GM18868 (cell line): ENCODE results near the gene PPARG.
"Not testable (repeated sequence)": the region's sequence is repeated elsewhere in the genome, so short reads cannot be mapped to it uniquely, and the experiment has no call there.

Experiments
- ATAC-seq: cut with Tn5 transposase; IDR thresholded peaks from one replicate; pipeline ENCODE4 v1.9.1; 2021; ENCODE audit warnings: mild to moderate bottlenecking, moderate library complexity; ENCODE audit not compliant: unreplicated experiment

The PPARG gene

DNA sequence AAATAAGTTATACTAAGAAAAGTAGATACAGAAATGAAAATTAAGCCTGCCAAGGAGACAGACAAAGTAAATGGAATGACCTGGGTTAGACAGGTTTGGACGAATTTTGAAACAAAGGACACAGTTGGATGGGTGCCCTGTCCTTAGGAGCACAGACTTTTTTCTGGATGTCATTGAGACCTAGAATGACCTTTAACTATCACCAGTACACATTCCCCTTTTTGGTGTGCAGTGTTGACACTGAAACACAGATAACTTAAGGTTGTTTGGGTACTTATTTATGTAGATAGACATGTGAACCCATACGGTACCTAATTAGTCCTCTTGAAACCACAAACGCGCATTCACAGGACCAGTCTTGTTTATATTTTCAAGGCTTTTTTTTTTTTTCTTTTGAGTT is 86.7 kb downstream of the PPARG start:
- ATAC-seq, result no peak

DNA sequence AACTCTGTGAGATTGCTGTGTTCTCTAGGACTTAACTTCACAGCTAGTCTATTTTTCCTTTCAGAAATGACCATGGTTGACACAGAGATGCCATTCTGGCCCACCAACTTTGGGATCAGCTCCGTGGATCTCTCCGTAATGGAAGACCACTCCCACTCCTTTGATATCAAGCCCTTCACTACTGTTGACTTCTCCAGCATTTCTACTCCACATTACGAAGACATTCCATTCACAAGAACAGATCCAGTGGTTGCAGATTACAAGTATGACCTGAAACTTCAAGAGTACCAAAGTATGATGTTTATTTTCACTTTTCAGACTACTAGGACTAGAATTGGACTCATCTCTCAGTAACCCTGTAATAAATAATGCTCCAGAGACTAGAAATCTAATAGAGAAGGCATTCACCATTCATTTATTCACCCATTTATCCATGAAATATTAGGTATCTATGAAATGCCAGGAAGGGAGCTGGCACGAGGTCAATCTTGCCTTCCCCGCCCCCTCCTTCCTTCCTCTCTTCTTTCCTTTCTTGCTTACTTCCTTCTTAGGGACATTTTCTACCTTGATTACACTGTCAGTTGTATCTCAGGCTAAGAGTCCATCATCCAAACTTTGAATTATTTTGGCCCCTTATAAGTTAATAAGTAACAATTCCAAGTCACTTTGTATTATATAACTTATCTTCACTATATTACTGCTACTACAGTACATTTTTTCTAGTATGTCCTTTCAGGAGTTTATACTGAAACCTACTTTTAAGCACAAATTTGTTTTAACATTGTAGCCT is 91.0 kb downstream of the PPARG start:
- ATAC-seq, result no peak

DNA sequence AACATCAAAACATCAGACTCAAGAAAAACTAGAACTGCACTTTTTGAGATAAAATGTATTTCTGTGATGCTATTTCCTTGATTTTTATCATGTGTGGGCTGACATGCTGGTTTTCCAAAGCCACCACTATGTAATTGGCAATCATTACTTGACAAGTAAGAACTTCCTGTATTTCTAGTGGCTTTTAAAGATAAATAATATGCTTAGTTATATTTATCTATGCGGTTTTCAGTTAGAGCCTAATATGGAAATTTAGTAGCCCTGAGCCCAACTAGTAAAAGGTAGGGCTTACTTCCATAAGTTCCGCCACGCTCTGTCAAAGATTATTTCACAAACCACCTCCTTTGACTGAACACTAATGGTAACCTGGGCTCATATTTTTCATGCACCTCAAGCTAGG is 91.6 kb downstream of the PPARG start:
- no peak for ATAC-seq

DNA sequence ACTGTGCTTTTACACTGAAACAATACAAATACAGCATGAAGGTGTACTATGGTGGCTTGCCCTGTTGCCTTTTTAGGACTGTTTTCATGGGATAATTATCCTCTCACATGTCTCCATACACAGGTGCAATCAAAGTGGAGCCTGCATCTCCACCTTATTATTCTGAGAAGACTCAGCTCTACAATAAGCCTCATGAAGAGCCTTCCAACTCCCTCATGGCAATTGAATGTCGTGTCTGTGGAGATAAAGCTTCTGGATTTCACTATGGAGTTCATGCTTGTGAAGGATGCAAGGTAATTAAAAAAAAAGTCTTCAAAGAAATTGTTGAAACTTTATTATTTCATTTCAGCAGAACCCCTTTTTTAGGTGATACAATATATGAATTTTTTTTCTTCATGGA is 92.3 kb downstream of the PPARG start:
- ATAC-seq, result no peak

DNA sequence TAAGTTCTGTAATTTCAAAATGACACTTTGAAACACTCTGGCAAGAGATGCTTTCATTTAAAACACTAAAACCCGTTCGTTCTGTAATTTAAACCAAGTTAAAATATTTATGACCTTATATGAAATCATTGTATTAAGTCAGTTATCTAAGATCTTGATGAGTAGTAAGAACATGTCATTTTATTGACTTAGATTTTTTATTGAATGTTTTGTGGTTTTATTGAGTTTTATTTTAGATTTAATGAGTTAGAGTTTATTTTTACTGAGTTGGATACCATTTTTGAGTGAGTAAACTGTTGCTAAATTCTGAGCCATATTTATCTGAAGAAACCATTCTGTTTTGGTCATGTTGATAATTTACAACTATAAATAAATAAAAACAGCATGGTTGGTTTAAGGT is 94.3 kb downstream of the PPARG start:
- no peak for ATAC-seq

DNA sequence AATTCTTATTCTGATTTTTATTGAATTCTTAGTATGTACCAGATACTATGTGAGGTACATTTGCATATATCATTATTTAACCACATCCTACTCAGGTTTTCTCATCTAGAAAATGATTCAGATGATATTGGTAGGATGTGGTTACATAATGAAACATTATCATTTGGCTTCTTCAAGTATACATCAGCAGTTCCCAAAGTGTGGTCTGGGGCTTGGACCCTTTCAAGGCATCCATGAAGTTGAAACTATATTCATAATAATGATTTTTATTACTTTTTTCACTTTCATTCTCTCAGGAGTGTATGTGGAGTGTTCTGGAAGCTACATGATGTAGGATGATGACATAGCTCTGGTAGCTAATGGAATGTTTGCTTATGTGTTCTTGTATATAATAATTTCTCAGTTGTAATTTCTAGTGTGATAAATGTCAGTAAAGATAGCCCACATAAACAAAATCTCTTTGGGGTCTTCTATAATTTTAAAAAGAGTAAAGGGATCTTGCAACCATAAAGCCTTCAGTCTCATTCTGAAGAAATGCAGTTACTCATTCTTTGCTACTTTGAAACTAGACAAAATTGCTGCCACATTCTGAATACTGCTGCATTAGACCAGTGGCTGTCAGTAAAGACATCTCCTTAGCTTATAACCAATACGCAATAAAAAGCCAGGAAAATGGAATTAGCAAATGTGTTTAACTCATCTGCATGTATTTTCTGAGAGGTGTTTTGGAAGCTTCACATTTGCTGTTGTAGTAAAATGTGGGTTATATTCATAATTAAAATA is 95.8 kb downstream of the PPARG start:
- no peak for ATAC-seq

DNA sequence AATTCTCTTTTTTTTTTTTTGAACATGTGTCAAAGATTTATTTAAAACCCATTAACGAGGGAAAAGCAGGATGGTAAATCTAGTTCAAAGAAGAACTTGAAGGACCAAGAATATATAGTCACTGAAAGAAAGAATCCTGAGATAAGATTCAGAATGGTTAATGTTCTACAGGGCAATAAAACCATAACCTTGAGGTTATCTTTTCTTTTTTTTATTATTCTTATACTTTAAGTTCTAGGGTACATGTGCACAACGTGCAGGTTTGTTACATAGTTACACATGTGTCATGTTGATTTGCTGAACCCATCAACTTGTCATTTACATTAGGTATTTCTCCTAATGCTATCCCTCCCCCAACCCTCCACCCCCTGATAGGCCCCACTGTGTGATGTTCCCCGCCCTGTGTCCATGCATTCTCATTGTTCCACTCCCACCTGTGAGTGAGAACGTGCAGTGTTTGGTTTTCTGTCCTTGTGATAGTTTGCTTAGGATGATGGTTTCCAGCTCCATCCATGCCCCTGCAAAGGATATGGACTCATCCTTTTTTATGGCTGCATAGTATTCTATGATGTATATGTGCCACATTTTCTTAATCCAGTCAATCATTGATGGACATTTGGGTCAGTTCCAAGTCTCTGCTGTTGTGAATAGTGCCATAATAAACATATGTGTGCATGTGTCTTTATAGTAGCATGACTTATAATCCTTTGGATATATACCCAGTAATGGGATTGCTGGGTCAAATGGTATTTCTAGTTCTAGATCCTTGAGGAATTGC is 97.8 kb downstream of the PPARG start:
- not testable (repeated sequence) for ATAC-seq

DNA sequence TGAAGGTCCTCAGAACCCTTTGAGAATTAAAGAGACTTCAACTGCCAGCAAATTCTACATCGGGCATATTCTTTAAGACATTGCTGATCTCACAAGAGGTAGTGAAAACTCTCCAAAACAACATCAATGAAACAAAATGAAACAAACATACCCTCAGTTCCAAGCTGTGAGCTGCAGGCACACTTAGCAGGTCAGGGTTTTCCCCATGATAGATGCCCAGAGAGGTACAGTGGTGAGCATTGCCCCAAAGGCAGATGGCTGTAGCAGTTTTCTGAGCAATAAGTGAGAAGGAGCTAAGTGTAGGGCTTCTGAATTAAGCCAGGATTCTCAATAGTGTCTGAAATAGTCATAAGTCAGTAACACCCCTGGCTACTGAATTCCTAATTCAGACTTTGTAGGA is 99.3 kb downstream of the PPARG start:
- no peak for ATAC-seq

DNA sequence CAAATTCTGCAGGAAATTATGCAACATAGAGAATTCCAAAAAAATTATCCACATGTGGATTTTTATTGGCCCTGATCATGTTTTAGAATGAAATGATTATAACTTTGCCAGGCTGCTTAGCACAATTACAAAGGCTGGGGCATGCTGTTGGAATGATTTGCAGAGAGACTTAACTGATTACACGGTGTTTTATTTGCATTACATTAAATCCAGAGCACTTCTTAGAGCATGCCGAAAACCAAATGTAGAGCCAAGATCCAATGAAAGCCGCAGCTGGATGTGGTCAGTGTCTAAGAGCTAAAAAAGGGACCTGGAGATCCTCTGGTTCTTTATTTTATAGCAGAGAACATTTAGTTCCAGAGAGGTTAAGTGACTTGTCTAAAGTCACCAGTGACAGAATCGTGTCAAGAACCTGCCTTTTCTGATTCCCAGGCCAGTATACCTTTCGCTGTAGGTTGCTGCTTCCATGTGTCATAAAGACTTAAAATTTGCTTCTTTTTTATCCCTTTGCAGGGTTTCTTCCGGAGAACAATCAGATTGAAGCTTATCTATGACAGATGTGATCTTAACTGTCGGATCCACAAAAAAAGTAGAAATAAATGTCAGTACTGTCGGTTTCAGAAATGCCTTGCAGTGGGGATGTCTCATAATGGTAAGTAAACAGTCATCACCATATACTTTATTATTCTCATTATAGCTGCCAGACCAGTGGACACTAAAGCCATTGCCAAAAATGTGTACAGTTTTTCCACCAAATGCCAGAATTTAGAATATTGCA is 103.4 kb downstream of the PPARG start:
- no peak for ATAC-seq

DNA sequence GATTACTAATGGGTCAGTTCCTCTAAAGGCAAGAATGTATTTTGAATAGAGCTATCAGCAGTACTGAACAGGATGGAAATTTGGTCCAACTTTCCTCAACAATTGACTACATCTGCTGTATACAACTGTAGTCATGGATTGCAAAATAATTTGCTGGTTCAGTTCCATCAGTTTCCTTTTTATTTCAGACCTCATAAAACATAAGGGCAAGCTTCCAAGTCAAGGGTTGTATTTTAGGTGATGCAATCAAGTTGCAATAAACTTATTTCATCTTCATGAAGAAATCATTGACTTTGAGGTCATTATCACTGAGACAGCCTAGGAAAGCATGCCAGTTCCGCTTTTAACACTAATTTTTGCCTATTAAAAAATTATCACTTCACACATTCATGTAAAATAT is 105.0 kb downstream of the PPARG start:
- no peak for ATAC-seq

DNA sequence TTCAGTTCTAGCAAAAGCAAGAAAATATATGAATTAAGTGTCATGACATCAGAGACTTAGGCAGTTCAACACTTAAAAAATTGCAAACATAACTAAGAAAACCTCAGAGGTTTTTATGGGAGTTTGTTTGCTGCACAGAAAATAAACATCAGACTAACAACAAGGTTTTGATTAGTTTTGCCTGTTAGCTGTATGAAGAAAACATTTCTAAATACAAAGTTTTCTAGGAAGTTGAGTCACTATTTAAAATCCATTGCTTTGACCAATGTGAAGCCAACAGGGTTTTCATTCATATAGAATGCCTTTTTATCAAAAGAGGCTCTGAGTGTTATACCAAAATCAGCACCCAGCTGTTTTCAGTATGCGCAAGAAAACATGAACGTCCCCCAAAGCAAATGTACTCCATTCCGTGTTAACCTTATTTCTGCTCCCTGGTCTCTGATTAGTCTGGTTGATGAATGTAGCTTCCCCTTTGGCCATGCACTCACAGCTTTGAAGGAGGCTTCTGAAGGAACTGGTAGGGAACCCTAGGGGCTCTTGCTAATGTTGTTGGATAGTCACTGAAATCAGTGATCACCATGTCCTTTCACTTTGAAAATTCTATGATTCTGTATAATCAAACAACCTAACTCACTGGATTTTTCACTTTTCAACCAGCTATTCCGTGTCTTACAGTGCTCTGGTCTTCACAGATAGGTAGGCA is 105.8 kb downstream of the PPARG start:
- peak; percentile 12 for ATAC-seq

DNA sequence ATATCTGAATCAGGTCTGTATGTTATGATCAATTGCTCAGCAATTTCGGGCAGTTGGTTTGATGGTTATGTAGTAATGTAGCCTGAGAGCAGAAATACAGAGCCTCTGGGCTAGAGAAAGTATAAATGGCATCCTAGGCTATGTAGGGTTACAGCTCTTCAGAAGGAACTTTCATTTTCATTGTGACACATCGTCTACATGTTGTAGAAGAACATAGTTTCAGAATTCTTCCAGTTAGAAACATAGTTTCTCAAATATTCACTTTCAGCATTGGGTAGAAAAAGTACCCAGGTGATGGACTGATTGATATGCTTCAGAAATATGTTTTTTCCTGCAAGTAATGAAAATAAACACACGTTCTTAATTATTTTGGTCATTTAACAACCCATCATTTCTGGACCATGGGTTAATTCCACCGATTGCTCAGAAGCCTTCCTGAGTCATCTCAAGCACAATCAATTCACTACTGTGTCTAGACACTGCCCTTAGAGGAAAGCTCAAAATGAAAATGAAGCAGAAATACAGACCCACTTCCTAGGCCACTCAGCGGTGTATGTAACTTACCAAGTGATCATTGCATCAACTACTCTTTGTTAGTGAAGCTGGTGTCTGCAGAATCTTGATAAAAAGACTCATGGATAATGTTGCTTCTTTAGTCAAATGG is 106.6 kb downstream of the PPARG start:
- ATAC-seq, result peak; percentile 97

DNA sequence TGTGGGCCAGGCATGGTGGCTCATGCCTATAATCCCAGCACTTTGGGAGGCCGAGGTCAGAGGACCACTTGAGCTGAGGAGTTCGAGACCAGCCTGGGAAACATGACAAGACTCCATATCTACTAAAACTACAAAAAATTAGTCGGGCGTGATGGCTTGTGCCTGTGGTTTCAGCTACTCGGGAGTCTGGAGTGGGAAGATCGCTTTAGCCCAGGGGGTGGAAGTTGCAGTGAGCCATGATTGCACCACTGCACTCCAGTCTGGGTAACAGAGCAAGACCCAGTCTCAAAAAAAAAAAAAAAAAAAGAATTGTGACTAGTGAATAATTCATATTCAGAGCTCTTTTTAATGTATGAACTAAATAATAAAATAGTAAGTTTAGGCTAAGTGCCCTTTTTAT is 107.6 kb downstream of the PPARG start:
- no peak for ATAC-seq

DNA sequence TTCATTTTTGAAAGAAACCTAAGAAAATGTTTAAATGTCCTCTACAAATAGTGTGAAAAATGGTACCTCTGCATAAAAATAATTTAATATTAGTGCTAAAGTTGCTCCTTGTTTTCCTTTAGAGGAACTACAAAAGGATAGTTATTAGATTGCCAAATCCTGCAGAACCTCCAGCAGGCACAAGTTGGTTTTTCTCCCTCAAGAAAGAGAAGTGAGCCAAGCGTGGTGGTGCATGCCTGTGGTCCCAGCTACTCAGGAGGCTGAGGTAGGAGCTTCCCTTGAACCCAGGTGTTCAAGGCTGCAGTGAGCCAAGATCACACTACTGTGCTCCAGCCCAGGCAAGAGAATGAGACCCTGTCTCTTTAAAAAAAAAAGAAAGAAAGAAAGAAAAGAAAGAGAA is 110.4 kb downstream of the PPARG start:
- no peak for ATAC-seq

DNA sequence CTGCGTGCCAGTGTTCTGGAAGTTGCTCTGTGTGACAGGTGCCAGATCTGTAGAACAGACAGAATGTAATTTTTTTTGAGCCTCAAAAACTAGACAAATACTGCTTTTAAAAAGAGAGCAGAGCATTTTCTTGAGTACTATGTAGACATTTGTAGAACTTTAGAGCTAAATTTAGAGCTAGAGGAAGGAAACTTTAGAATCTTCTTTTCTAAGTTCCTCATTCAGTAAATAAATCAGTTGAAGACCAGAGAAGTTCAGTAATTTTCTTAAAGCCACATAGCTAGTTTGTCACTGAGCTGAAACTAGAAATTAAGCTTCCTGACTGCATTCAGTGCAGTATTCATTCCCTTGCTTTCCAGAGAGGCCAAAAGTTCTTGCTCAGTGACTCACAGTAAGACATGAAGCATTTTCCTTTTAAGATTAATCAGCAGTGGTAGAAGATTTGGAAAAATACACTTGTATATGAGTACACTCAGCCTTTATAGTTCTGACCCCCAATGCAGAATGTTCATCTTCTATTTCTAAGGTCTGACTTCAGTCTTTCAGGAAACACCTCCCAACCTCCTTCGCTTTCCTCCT is 111.8 kb downstream of the PPARG start:
- ATAC-seq, result no peak

DNA sequence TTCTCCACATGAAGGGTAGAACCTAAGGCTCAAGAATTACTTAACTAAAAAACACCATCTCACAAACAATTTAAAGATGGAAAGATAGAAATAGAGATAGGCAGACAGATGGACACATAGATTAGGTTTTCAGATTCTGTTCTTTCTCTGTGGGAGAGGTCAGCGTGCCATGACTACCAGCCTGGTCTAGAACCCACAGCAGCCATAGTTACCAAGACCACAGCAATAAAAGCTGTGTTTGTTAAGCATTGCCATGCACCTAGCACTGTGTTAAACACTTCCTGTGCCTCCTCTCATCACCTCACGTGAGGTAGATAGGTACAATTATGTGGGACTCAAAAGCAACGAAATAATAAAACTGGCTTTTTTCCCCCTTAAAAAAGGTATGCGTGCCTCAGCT is 112.3 kb downstream of the PPARG start:
- ATAC-seq, result no peak

DNA sequence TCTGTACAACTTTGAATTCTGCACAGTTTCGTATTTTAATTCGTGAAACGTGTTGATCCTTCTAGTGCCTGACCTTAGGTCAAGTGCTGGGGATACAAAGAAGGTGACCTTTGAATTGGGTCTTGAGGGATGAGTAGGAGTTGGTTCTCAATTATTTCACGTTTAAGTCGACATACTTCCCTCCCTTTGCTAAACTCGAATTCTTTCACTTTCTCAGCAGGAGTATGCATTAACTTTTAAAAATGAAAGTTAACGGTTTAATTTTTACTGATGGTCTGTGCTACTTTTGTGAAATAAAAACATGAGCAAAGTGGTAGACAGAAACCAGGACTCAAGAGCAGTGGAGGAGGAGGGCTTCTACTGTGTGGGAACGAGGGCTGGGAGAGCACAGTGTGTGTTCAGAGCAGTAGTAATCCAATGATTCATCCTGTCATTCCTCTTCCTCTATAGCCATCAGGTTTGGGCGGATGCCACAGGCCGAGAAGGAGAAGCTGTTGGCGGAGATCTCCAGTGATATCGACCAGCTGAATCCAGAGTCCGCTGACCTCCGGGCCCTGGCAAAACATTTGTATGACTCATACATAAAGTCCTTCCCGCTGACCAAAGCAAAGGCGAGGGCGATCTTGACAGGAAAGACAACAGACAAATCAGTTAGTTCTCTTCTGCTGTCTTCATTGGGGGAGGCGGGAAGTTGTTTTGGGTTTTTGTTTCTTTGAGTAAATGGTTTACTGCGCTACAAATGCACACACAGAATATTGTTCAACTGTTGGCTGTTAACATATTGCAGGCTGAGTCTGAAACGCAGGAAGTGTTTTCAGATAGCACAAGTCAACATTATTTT is 116.8 kb downstream of the PPARG start:
- no peak for ATAC-seq

DNA sequence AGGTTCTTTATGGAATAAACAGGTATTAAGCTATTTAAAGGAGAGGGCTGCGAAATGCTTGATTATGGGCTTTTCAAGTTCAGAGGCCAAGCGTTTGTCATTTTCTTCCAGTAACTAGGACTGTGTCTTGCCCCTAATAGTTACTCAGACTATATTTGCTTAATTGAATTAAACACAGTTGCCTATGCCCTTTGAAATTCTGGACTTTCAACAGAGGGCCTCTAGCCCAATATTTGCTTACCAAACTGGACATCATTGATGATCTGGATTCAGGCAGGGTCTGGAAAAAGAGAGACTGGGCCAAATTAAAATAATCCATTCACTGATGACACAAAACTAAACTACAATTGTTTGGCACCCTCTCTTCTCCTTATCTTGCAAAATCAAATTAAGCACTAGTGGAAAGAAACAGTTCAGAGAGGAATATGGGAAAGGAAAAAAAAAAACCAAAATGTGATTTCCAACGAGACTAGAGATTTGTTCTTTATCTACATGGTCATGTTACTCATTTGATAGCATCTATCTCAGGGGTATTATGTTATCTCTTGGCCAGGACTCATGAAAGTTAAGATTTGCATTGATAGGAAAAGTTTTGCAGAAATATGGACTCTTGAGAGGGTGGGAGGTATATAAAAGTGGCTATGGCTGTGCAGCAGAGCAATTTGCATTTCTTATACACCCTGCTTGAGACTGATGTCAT is 120.3 kb downstream of the PPARG start:
- ATAC-seq, result no peak
